Activated CD4-positive, alpha-beta T cell treated with anti-CD3 and anti-CD28 coated beads, Interleukin-2, amount 50 U/mL, for 16 hours (primary cell): ENCODE measurements around the gene MED15.

Experiments
- DNase-seq: peaks from one replicate; pipeline ENCODE4 v3.0.0-alpha.2; 2020

Gene MED15

GRCh38 chr22:20510811-20511577 lies 3.6 kb downstream of the MED15 start:
- DNase-seq = no peak

- DNase-seq = no peak
Measured at GRCh38 chr22:20511578-20512229, 4.3 kb downstream of the MED15 start.

GRCh38 chr22:20514658-20515406 lies 7.4 kb downstream of the MED15 start:
- no peak for DNase-seq

DNA sequence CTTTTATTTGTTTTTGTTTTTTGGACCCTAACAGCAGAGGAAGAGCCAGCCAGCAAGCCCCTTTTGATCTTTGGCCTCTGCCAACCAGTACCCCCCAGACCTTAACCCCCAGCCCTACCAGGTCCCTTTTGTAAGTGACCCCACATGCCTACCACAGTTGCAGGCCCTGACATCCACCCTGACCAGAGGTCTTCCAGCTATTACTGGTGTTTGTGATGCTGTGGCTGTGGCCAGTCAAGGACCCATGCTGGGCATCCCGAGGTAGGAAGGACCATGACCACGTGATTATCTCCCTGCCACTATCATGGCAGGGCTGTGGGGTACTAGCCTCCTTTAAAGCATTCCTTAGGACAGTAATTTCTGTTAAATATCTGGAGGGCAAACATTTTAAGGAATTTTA lies 9.0 kb downstream of the MED15 start:
- no peak for DNase-seq

DNA sequence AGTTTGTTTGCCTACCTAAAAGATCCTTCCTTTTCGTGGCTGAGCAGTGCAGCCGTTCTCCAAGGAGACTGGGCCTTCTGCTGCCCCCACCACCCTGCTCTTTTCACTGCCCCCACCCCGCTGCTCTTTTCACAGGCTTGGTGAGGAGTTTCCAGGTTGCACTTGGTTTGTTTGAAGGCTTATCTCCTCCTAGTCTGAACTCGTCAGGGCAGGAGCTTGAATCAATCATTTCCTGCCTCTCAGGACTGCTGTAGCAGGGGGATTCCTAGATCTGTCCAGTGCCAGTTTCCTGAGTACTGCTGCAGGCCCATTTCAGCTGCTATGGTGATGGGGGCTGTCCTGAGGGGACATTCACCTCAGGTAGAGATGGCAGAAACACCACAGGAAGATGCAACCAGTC lies 10.0 kb downstream of the MED15 start:
- DNase-seq = no peak

DNA sequence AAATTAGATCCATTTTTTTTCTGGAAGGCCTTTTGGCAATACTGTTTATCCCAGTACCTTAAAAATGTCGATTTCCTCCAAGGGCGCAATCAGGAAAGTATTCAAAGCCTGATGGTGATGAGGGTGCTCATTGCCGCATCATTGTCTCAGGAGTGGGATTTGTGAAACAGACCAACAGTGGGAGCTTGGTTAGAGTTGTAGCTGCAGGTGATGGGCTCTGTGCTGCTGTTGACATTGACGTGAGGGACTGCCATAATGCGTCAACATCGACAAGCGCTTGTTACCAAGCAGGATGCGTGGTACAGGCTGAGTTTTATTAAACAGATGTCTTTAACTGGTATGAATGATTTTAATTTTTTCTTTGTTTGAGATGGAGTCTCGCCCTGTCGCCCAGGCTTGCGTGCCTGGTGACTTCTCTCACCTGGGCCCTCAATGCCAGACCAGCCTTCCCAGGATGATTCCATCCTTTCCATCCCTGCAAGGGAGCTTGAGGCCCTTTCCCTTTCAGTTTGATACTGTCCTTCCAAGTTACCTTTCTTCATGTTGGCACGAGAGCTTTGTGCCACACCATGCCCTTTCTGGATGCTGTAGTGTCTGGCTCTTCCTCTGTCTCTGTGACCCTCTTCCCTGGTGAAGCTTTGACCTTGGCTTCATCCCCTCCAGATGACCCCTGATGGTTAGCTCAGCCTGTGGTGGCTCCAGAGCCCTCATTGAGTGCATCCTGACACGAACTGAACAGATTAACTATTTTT lies 10.6 kb downstream of the MED15 start:
- no peak for DNase-seq

DNA sequence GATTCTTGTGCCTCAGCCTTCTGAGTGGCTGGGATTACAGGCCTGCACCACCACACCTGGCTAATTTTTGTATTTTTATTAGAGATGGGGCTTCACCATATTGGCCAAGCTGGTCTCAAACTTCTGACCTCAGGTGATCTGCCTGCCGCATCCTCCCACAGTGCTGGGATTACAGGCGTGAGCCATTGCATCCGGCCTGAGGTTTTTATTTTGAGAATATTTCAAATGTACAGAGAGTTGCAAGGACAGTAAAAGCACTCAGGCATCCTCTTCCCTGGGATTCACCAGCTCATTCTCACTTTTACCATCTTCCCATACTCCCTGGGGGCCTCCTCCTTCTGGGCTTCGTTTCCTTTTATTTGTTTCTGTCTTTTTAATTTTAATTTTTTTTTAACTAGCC lies 12.1 kb downstream of the MED15 start:
- no peak for DNase-seq

DNA sequence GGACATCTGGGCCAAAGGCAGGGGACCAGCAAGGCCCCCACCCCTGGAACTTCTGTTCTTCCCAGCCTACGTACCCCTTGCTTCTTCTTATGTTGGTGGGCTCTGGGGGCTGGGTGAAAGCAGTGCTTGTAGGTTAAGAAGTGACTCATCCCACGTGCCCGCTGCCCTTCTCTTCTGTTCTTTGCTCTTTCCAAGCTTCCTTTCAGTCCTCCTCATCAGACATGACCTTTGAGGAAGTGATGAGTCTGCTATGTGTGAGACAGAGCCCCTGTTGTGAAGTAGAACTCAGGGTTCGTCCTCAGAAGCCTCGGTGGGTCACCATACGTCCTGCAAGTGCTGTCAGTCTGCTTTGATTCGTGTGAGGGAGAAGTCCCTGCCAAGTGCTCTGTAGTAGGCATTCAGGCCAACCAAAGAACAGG lies 12.7 kb downstream of the MED15 start:
- DNase-seq = no peak

GRCh38 chr22:20522134-20523004 lies 15.0 kb downstream of the MED15 start:
- DNase-seq = no peak

DNA sequence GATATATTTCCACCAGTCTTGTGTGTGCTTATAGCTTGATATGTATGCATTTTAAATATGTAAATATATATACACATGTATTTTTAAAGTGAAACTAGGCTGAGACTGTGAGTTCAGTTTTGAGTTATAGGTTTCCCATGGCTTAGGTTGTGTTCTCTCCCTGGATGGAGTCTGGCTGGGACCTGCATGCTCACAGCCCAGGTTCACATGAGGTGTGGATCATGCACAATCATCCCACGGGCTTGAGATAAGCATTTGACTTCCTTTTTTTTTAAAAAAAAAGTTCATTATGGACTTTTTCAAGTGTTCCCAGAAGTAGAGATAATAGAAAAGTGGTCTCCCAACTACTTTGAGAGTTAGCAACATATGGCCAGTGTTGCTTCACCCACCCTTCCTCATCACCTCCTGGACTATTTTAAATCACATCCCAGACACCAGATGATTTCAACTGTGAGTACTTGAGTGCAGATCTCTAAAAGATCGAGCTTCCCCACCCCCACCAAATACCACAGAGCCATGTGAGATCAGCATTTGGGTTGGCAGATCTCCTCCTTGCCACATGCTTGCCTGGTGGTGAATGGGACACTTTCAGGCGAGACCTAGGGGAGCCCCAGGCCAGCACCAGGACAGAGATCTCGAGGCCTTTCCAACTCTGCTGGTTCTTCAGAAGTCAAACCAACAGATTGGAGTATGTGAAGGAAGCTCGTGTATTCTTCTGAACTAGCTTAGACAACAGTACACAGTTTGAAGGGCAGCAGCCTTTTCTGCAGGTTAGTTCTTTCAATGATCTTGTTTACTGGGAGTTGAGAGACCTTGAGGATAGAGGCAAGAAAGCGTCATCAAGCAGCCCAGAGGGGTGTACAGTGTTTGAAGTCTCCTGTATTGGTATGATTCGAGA lies 15.9 kb downstream of the MED15 start:
- peak; percentile 28 for DNase-seq

GRCh38 chr22:20524004-20524481 lies 16.6 kb downstream of the MED15 start:
- peak; percentile 35 for DNase-seq

DNA sequence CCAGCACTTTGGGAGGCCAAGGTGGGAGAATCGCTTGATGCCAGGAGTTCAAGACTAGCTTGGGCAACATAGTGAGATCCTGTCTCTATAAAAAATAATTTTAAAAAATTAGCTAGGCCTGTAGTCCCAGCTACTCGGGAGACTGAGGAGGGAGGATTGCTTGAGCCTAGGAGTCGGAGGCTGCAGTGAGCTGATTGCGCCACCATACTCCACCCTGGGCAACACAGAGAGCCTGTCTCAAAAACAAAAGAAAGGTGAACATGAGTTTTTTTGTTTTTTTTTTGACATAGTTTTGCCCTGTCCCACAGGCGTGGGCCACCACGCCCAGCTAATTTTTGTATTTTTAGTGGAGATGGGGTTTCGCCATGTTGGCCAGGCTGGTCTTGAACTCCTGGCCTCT lies 17.6 kb downstream of the MED15 start:
- DNase-seq = no peak

DNA sequence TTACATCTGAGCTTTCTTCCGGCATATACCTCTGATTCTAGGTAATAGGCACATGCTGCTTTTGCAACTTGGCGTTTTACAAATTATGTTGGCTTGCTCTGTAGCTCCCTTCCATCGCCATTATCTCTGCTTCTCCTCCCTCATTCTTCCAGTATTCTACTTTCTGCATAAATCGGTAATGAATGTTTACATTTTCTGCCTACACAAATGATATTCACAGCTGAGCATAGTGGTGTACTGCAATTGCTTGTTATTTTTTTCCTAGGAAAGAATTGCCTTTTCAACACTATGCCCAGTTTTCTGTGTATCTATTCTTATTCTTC lies 18.9 kb downstream of the MED15 start:
- DNase-seq = no peak

- no peak for DNase-seq
Measured at GRCh38 chr22:20526628-20527355, 19.4 kb downstream of the MED15 start.

DNA sequence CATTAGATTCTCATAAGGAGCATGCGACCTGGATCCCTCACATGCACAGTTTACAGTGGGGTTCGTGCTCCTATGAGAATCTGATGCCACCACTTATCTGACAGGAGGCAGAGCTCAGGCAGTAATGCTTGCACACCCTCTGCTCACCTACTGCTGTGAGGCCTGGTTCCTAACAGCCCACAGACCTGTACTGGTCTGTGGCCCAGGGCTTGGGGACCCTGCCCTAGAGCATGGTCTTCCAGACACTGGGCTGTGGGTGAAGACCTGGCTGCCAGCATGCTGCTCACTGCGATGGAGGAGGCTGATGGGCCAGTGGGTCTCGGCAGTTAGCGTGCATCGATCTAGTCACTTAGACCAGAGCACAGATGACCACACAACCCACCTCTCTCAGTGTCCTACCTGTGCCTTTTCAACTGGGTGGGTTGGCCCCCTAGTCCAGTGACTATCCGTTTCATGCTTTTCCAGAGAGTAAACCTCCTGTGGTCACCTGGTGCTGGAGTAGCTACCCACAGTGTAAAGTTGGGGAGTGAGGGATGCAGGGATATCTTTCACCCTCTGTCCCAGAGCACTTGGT lies 21.1 kb downstream of the MED15 start:
- DNase-seq = no peak

DNA sequence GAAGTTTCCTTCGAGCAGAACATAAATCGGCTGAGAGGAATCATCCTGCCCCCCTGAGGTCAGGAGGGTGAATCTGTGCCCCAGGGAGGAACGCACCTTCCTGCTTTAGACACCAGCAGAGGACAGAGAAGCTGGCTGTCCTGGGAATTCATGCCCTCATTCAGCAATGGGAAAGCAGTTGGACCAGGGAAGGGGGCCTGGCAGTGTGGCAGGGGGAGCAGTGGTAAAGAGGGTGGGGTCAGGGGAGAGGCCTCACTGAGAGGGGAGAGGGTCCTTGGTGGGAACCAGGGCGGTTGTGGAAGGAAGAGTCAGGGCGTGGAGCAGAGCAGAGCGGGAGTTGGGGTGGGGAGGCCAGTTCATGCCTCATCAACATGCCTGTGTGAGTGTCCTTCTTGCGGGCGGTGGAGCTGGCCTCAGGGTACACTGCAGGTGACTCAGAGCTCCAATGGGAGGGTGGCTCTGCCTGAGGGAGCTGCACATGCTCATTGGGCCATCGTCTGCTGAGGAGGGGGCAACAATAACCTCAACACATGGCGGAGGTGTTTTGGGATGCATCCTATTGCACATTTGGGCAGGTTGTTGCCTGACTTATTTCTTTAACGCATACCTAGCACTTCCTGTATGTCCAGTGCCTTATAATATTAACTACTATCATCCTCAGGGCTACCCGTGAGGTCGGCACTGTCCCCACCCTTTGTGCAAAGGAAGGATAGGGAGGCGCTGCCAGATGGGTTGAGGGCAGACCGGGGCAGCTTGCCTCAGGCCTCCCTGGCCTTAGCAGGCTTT lies 23.2 kb downstream of the MED15 start:
- DNase-seq = no peak

- DNase-seq = no peak
Measured at GRCh38 chr22:20531154-20531403, 23.7 kb downstream of the MED15 start.

GRCh38 chr22:20531404-20532201 lies 24.2 kb downstream of the MED15 start:
- DNase-seq = no peak
